ENCODE data around the gene GOLGA7B.
A peak's percentile ranks its signal among the peaks of the same experiment; 100 is the strongest.

GRCh38 chr10:97850446-97850845, 803 bp downstream of the GOLGA7B start:
- TF ChIP-seq, protein P1, sequence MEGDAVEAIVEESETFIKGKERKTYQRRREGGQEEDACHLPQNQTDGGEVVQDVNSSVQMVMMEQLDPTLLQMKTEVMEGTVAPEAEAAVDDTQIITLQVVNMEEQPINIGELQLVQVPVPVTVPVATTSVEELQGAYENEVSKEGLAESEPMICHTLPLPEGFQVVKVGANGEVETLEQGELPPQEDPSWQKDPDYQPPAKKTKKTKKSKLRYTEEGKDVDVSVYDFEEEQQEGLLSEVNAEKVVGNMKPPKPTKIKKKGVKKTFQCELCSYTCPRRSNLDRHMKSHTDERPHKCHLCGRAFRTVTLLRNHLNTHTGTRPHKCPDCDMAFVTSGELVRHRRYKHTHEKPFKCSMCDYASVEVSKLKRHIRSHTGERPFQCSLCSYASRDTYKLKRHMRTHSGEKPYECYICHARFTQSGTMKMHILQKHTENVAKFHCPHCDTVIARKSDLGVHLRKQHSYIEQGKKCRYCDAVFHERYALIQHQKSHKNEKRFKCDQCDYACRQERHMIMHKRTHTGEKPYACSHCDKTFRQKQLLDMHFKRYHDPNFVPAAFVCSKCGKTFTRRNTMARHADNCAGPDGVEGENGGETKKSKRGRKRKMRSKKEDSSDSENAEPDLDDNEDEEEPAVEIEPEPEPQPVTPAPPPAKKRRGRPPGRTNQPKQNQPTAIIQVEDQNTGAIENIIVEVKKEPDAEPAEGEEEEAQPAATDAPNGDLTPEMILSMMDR (IDR thresholded peaks at IDR 0.05; ENCODE audit: extremely low read depth in 1 of 2, insufficient read depth in 1 of 2, low read depth in 1 of 2, low read length in 2 of 2) = no peak
- TF ChIP-seq EZH2 (IDR thresholded peaks at IDR 0.05; ENCODE audit: borderline replicate concordance, low read depth, low read length, severe bottlenecking) (peak; percentile 10), POLR2AphosphoS5 (IDR thresholded peaks at IDR 0.05; ENCODE audit: insufficient read depth, low read depth, low read length) (no peak), POLR2A (IDR thresholded peaks at IDR 0.05; ENCODE audit: low read depth, low read length) (no peak), GATA2 (IDR thresholded peaks at IDR 0.05; ENCODE audit: insufficient read depth, insufficient read length, low read depth, low read length) (no peak), JUN (IDR thresholded peaks at IDR 0.05; ENCODE audit: borderline replicate concordance, insufficient read depth, insufficient read length, low read depth) (no peak)
